K562 (cell line): Measurements from ENCODE around the gene CDCP1. TPM values are rescaled to one million over a fixed set of nuclear protein-coding genes. Genes with fewer than 3 reads are reported as not detected.
"Not testable (repeated sequence)": the region's sequence is repeated elsewhere in the genome, so short reads cannot be mapped to it uniquely, and the experiment has no call there.

Experiments used
- ARID1B ChIP-seq: fragments of 450-650 bp; IDR thresholded peaks from 2 replicates; pipeline ENCODE4 v1.6.1; 2016; ENCODE audit warnings: antibody characterized with exemption, mild to moderate bottlenecking, inconsistent platforms
- ATF3 ChIP-seq, 2 experiments: fragments of 450-650 bp in 1 of 2; sonication (generic) in 1 of 2; formaldehyde crosslinking in 1 of 2; IDR thresholded peaks in 1 of 2; conservative IDR thresholded peaks in 1 of 2; 2 replicates each; pipeline versions ENCODE4 v1.6.1 to v1.8.1; 2016 to 2023; ENCODE audit warnings: mild to moderate bottlenecking in 2 of 2, moderate library complexity in 2 of 2, inconsistent platforms in 1 of 2, missing genetic modification reagents in 1 of 2
- BRD9 ChIP-seq: fragments of 450-650 bp; IDR thresholded peaks from 2 replicates; pipeline ENCODE4 v1.6.1; 2018; ENCODE audit warnings: low read depth; ENCODE audit not compliant: partially characterized antibody
- DACH1 ChIP-seq: fragments of 450-650 bp; IDR thresholded peaks from 2 replicates; pipeline ENCODE4 v1.6.1; 2018; ENCODE audit not compliant: partially characterized antibody
- GATAD2B ChIP-seq: fragments of 450-650 bp; IDR thresholded peaks from 2 replicates; pipeline ENCODE4 v1.6.1; 2017; ENCODE audit warnings: mild to moderate bottlenecking, borderline replicate concordance
- MEIS2 ChIP-seq: fragments of 450-650 bp; IDR thresholded peaks from 2 replicates; pipeline ENCODE4 v1.6.1; 2014; ENCODE audit warnings: mild to moderate bottlenecking; ENCODE audit not compliant: partially characterized antibody
- NR2C2 ChIP-seq, 2 experiments: fragments of 200-800 bp in 1 of 2; sonication (Bioruptor generic) in 1 of 2; sonication (generic) in 1 of 2; formaldehyde crosslinking in 1 of 2; IDR thresholded peaks; 2 replicates each; pipeline versions ENCODE4 v1.6.1 to v1.8.0; 2016 to 2022; ENCODE audit warnings: mild to moderate bottlenecking in 1 of 2, missing compliant biosample characterization in 1 of 2, missing genetic modification characterization in 1 of 2, missing genetic modification reagents in 1 of 2
- PKNOX1 ChIP-seq: fragments of 450-650 bp; IDR thresholded peaks from 2 replicates; pipeline ENCODE4 v1.6.1; 2016
- SMARCA4 ChIP-seq: fragments of 450-650 bp; IDR thresholded peaks from 2 replicates; pipeline ENCODE4 v1.6.1; 2016
- SMARCC2 ChIP-seq: fragments of 450-650 bp; IDR thresholded peaks from 2 replicates; pipeline ENCODE4 v1.6.1; 2017; ENCODE audit warnings: antibody characterized with exemption, moderate library complexity, mild to moderate bottlenecking, low read depth
- TFAP4 ChIP-seq: sonication (generic); formaldehyde crosslinking; IDR thresholded peaks from 2 replicates; pipeline ENCODE4 v1.8.0; 2022; ENCODE audit warnings: missing genetic modification reagents, mild to moderate bottlenecking, moderate library complexity, borderline replicate concordance
- VEZF1 ChIP-seq: fragments of 200-800 bp; sonication (Bioruptor generic); IDR thresholded peaks from 2 replicates; pipeline ENCODE4 v1.6.1; 2017; ENCODE audit warnings: missing genetic modification characterization, missing compliant biosample characterization
- ZBTB2 ChIP-seq: fragments of 450-650 bp; IDR thresholded peaks from 2 replicates; pipeline ENCODE4 v1.6.1; 2016; ENCODE audit warnings: antibody characterized with exemption
- ZNF316 ChIP-seq: fragments of 450-650 bp; IDR thresholded peaks from 2 replicates; pipeline ENCODE4 v1.6.1; 2016
- polyA plus RNA-seq, 8 experiments: library from polyadenylated mRNA; depleted of rRNA in 4 of 8; stranded (reverse) in 5 of 8; unstranded in 3 of 8; fragments of >200 nt; fragmentation: Nextera tagmentation in 2 of 8; fragmentation: Illumina TruSeq in 1 of 8; extraction: Ambion mirVana in 2 of 8; extraction: Trizol in 1 of 8; gene quantifications; 2 replicates each; pipeline versions ENCODE4 v1.2.1 to v1.2.3, GENCODE V29; 2011 to 2014; ENCODE audit warnings: inconsistent platforms in 1 of 8, missing spikeins in 1 of 8
- total RNA-seq, 7 experiments: library from RNA; depleted of rRNA in 6 of 7; stranded (reverse); fragments of >200 nt in 6 of 7; fragmentation: Illumina TruSeq in 2 of 7; extraction: Trizol in 2 of 7; gene quantifications; 2 replicates each; pipeline versions ENCODE4 v1.2.1 to v1.2.3, GENCODE V29; 2011 to 2021; ENCODE audit warnings: low replicate concordance in 1 of 7

Gene CDCP1
- total and polyA plus RNA-seq, 9 of the 15 experiments (the other 6 are each of a cell fraction or from before 2014, with no cell fraction given): 3.9 to 16.4 (median 5.2) TPM

DNA sequence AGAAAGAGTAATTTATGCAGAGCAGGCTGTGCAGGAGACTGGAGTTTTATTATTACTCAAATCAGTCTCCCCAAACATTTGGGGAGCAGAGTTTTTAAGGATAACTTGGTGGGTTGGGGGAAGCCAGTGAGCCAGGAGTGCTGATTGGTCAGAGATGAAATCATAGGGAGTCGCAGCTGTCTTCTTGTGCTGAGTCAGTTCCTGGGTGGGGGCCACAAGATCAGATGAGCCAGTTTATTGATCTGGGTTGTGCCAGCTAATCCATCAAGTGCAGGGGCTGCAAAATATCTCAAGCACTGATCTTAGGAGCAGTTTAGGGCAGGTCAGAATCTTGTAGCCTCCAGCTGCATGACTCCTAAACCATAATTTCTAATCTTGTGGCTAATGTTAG is 92.4 kb downstream of the CDCP1 start (continued):
- TF ChIP-seq PKNOX1 (peak; percentile 49; the same call in 1 of the 2 replicates), ATF3 (IDR thresholded peaks at IDR 0.05) (peak; percentile 62; the same call in 1 of the 2 replicates), NR2C2 (CRISPR knock-in tag; IDR thresholded peaks at IDR 0.05) (0 out of 2 replicates have a peak, but pooled peaks have one; percentile 39), DACH1 (peak; percentile 87), GATAD2B (0 out of 2 replicates have a peak, but pooled peaks have one; percentile 16), BRD9 (peak; percentile 15), ARID1B (peak; percentile 85), SMARCA4 (peak; percentile 88), MEIS2 (peak; percentile 70), VEZF1 (CRISPR knock-in tag) (0 out of 2 replicates have a peak, but pooled peaks have one; percentile 16), SMARCC2 (peak; percentile 74), TFAP4 (CRISPR knock-in tag) (peak; percentile 93), ZBTB2 (peak; percentile 58), ZNF316 (peak; percentile 96)
- TF ChIP-seq ATF3 (CRISPR knock-in tag; conservative IDR thresholded peaks at IDR 0.05); NR2C2 (tag; IDR thresholded peaks at IDR 0.05): not testable (repeated sequence)
